Lower lobe of right lung (tissue), 2 donors: ENCODE results near the gene SLC9A2. TPM values are rescaled to one million over a fixed set of nuclear protein-coding genes. Genes with fewer than 3 reads are reported as not detected.

Source experiments
- ATAC-seq, 2 donors: fragments of 200-7000 bp; cut with Tn5 transposase; one replicate each; pipeline ENCODE4 v1.9.1; 2020 to 2022; ENCODE audit warnings: mild to moderate bottlenecking in 2 of 2, moderate library complexity in 2 of 2
- DNase-seq: peaks from one replicate; pipeline ENCODE4 v3.0.0-alpha.2; 2020
- H3K27ac ChIP-seq: fragments of 200-600 bp; one replicate; pipeline ENCODE4 v1.8.0; 2022
- H3K27me3 ChIP-seq: fragments of 200-600 bp; one replicate; pipeline ENCODE4 v1.8.0; 2022; ENCODE audit warnings: low read depth
- H3K36me3 ChIP-seq: fragments of 200-600 bp; one replicate; pipeline ENCODE4 v1.8.0; 2022; ENCODE audit warnings: mild to moderate bottlenecking
- H3K4me1 ChIP-seq: fragments of 200-600 bp; one replicate; pipeline ENCODE4 v1.8.0; 2022
- H3K4me3 ChIP-seq: fragments of 200-600 bp; one replicate; pipeline ENCODE4 v1.8.0; 2022; ENCODE audit warnings: mild to moderate bottlenecking
- H3K9me3 ChIP-seq: fragments of 200-600 bp; one replicate; pipeline ENCODE4 v1.8.0; 2022
- intact Hi-C: fragments of 100-400 bp; cut with DNase I; formaldehyde crosslinking; loops from one replicate; pipeline ENCODE4 v1.11.0; 2022
- total RNA-seq: library from RNA; stranded (reverse); fragmentation: NEBNext Ultra II Directional; extraction: Animal tissue kit (Norgen Biotek cat#: 25700); gene quantifications from one replicate; pipeline ENCODE4 v1.2.1, GENCODE V29; 2021
- TF ChIP-seq, protein P1 (sequence below): fragments of 200-600 bp; IDR thresholded peaks from one replicate; pipeline ENCODE4 v1.8.0; 2022; ENCODE audit warnings: antibody characterized with exemption, mild to moderate bottlenecking
- donor health status: DM: no; HTN: yes; CAD: no; lungs with severe emphysema.

SLC9A2 gene
- total RNA-seq, 1 donor from 2014 or later, result 0.35 TPM

DNA sequence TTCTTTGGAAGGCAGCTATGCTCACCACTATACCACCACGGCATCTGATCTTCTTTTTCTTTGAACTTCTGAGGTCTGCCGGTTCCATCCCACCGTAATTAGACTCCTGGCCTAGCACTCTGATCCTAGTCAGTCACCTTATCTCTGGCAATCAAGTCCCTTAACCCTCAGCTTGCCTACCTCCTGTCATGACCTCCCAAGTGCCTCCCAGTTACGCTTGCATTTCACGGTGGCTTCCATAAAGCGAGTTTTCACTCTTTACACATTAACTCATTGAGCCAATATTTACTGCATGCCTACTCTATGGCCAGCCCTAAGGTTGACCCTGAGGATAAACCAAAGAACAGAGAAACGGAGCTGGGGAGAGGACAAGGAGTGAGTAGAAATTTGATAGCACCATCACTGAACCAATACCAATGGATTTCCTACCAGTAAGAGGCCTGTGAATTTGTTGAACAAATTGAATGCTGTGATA is 104.7 kb downstream of the SLC9A2 start:
- ATAC-seq, result no peak
- no peak overlapping the region for H3K27ac ChIP-seq
- no peaks in the 10 kb centered on the region for H3K27me3 ChIP-seq
- DNase-seq, result no peak
- intact Hi-C loops, result no loop called here
- TF ChIP-seq, protein P1, sequence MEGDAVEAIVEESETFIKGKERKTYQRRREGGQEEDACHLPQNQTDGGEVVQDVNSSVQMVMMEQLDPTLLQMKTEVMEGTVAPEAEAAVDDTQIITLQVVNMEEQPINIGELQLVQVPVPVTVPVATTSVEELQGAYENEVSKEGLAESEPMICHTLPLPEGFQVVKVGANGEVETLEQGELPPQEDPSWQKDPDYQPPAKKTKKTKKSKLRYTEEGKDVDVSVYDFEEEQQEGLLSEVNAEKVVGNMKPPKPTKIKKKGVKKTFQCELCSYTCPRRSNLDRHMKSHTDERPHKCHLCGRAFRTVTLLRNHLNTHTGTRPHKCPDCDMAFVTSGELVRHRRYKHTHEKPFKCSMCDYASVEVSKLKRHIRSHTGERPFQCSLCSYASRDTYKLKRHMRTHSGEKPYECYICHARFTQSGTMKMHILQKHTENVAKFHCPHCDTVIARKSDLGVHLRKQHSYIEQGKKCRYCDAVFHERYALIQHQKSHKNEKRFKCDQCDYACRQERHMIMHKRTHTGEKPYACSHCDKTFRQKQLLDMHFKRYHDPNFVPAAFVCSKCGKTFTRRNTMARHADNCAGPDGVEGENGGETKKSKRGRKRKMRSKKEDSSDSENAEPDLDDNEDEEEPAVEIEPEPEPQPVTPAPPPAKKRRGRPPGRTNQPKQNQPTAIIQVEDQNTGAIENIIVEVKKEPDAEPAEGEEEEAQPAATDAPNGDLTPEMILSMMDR, result no peak
- H3K36me3 ChIP-seq, result peaks cover 61% of the 10 kb centered on the region
- no peaks in the 10 kb centered on the region for H3K4me1 ChIP-seq
- no peak overlapping the region for H3K4me3 ChIP-seq
- no peaks in the 10 kb centered on the region for H3K9me3 ChIP-seq

DNA sequence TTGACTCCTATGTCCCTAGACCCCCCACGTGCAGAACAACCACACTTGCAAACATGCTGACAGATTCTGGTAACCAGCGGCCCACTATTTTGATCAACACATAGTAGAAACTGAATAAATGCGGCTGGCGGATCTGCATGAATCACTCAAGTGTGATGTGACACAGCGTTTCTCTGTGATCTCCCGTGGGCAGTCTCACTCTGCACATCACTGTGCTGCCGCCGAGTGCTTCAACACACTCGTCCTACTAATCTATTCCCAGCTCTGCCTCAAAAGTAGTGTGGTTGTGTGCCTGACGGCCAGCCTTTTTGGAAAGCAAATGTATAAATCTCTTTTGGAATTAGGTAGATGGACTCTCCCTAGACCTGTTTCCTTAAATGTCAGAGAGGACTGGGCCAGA is 105.2 kb downstream of the SLC9A2 start:
- ATAC-seq (no peak), DNase-seq (no peak)
- intact Hi-C loops, result no loop called here
- Histone ChIP-seq H3K4me3 (no peak overlapping the region), H3K4me1 (no peaks in the 10 kb centered on the region), H3K27me3 (no peaks in the 10 kb centered on the region), H3K27ac (no peak overlapping the region), H3K9me3 (no peaks in the 10 kb centered on the region), H3K36me3 (peaks cover 60% of the 10 kb centered on the region)
- TF ChIP-seq, protein P1, result no peak

DNA sequence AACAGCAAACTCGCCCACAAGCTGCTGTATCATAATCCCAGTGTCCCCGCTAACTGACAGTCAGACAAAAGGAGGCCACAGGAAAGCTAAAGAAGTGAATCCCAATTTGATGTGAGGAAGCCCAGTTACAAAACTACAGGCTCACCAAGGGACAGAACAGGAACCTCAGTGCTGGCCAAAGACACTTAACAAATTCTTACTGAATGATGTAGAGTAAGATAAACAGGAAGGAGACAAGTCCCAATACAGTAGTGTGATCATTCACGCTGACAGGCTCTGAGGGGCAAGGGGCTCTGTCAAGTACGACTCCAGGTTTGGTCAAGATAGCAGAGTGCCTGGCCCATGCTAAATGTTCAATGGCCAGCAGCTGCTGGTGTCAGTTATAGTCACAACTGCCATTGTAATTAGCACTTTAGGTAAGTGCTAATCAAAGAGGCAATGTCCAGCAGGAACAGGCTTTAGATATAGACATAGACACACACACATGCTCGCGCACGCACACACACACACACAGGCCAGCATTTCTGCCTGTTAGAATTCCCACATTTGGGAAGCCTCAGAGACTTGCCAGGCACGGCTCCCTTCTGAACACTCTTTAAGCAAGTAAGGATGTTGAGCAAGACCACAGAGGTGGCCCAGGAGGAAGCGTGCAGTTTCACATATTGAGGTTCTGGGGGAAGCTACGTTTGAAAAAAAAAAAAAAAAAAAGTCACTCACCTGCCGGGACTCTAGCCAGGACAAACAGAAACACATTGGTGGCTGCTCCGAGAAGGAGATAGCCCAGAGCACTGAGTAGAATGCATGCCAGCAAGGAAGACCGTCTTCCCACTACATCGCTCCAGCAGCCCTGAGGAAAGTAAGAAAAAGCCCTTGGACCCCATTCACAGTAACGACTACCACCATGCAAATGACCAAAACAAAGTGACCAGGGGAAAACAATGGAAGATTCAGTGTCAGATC is 107.1 kb downstream of the SLC9A2 start:
- TF ChIP-seq, protein P1, result no peak
- Histone ChIP-seq H3K36me3 (peaks cover 55% of the 10 kb centered on the region), H3K27ac (no peak overlapping the region), H3K9me3 (no peaks in the 10 kb centered on the region), H3K27me3 (no peaks in the 10 kb centered on the region), H3K4me3 (no peak overlapping the region), H3K4me1 (no peaks in the 10 kb centered on the region)
- ATAC-seq, result peak; percentile 32 to 66
- DNase-seq, result no peak
- intact Hi-C loops, result no loop called here

DNA sequence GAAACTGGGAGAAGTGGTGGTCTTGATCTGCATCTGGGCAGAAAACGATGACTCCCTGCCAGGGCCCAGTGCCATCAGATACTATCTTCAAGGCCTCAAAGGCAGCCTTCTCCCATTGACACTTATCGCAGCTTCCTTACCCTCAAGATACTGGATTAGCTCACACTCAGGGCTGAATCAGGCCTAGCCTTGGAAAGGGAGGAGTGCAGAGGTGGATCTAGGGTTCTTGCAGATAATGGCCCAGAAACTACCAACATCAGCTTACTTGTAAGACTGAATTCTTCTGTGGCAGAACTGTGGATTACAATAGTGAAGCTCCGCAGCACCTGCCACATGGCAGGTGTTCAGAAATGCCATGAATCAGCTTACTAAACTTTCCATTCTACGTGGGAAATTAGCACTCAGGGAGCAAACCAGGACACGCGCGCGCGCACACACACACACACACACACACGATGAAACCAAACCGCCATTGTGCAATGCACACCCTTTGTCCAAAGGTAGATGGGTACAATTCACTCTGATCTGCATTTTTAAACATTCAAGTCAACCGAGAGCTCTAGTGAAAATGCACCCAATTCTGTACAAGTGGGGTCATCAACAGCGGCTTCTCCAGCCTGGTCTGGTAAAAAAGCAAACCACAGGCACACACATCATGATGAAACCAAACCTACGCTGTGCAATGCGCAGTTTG is 116.2 kb downstream of the SLC9A2 start:
- no peak overlapping the region for H3K27ac ChIP-seq
- peak; percentile 8 to 47 for ATAC-seq

DNA sequence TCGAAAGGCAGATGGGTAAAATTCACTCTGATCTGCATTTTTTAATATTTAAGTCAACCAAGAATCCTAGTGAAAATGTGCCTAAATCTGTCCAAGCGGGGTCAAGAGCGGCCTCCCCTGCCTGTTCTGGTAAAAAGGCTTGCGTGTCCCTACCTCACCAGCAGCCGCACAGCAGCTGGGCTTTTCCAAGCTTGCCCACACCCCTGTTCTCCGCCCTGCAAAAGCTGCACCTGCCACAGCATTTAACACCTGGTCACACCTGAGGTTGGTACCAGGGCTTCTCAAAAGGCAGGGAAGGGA is 116.7 kb downstream of the SLC9A2 start:
- intact Hi-C loops, result no loop called here
- peak; percentile 69 to 79 for ATAC-seq
- DNase-seq, result no peak
- peaks cover 8% of the 10 kb centered on the region for H3K36me3 ChIP-seq
- H3K27ac ChIP-seq, result peak overlapping the region; percentile 81
- H3K27me3 ChIP-seq, result no peaks in the 10 kb centered on the region
- peak overlapping the region; percentile 91 for H3K4me3 ChIP-seq
- TF ChIP-seq, protein P1, result no peak
- peaks cover 17% of the 10 kb centered on the region for H3K4me1 ChIP-seq
- no peaks in the 10 kb centered on the region for H3K9me3 ChIP-seq

More for the DNA sequence above, 116.2 kb downstream of the SLC9A2 start:
- Histone ChIP-seq H3K27me3 (no peaks in the 10 kb centered on the region), H3K9me3 (no peaks in the 10 kb centered on the region), H3K4me1 (peaks cover 17% of the 10 kb centered on the region), H3K36me3 (peaks cover 13% of the 10 kb centered on the region), H3K4me3 (peak overlapping the region; percentile 91)
- intact Hi-C loops, result no loop called here
- DNase-seq, result no peak
- TF ChIP-seq, protein P1, result no peak
